ENCODE data around the gene CBX8. TPM values are rescaled to one million over a fixed set of nuclear protein-coding genes. Genes with fewer than 3 reads are reported as not detected.

The CBX8 gene
- total RNA-seq, 1 experiment from 2014 or later, result 11.1 TPM

DNA sequence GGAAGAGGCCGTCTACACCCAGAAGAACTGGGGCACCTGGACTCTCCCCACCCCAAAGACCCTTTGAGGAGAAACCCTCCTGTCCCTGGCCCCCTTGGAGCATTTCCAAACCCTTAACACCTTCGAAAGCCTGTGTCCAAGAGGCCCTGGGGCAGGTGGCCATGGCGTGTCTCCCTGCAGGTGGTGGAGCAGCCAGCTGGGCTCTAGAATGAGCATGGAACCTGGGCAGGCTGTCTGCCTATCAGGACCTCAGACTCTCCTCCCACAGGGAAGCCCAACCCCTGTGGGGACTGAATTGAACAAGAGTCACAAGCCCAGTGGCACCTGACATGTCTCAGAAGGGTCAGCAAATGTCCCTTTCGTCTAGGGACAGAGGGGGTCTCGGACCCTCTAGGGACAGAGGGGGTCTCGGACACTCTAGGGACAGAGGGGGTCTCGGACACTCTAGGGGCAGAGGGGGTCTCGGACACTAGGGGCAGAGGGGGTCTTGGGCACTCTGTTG is 33.9 kb upstream of the CBX8 start:
- Mint-ChIP-seq H3K27me3 (ENCODE audit: unreplicated experiment) (no peaks in the 10 kb centered on the region), H3K9me3 (ENCODE audit: low read depth, unreplicated experiment) (no peaks in the 10 kb centered on the region), H3K36me3 (ENCODE audit: insufficient read depth, unreplicated experiment) (peaks cover 46% of the 10 kb centered on the region), H3K4me3 (ENCODE audit: low read depth, unreplicated experiment) (no peak overlapping the region), H3K4me1 (ENCODE audit: low read depth, unreplicated experiment) (peaks cover 28% of the 10 kb centered on the region), H3K27ac (ENCODE audit: unreplicated experiment) (no peak overlapping the region)
- CTCF ChIA-PET, result interaction anchor here (1.3 kb wide), 1 partner anchor 9 kb away, joined by 4 read pairs; no protein-coding TSS in a partner anchor
- TF ChIP-seq, protein P1, sequence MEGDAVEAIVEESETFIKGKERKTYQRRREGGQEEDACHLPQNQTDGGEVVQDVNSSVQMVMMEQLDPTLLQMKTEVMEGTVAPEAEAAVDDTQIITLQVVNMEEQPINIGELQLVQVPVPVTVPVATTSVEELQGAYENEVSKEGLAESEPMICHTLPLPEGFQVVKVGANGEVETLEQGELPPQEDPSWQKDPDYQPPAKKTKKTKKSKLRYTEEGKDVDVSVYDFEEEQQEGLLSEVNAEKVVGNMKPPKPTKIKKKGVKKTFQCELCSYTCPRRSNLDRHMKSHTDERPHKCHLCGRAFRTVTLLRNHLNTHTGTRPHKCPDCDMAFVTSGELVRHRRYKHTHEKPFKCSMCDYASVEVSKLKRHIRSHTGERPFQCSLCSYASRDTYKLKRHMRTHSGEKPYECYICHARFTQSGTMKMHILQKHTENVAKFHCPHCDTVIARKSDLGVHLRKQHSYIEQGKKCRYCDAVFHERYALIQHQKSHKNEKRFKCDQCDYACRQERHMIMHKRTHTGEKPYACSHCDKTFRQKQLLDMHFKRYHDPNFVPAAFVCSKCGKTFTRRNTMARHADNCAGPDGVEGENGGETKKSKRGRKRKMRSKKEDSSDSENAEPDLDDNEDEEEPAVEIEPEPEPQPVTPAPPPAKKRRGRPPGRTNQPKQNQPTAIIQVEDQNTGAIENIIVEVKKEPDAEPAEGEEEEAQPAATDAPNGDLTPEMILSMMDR (IDR thresholded peaks at IDR 0.05; ENCODE audit: unreplicated experiment), result no peak
- no TSS peak for BruUV-seq (replicated peaks)
- DNase-seq, result no peak
- intact Hi-C loops (cut with micrococcal nuclease; ENCODE audit: unreplicated experiment), result no loop called here

DNA sequence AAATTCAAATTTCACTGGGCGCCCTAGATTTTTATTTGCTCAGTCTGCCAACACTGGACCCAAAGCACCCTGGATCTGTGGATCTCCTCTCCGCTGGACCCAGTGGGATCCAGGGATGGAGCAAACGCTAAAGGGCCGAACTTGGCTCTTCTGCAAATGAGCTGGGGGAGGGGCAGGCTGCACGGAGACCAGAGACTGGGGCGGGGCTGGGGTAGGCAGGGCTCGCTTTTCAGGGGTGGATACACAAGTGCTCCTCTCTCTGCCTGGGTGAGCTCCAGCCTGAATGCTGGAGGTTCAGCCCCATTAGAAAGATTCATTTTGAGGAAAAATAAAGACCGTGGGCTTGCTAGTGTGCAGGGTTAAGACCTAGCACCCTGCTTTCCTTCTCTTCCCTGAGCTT is 33.4 kb upstream of the CBX8 start:
- TF ChIP-seq, protein P1 (IDR thresholded peaks at IDR 0.05; ENCODE audit: unreplicated experiment), result no peak
- CTCF ChIA-PET, result interaction anchor here (1.3 kb wide), 1 partner anchor 10 kb away, joined by 4 read pairs; no protein-coding TSS in a partner anchor
- Mint-ChIP-seq H3K4me1 (ENCODE audit: low read depth, unreplicated experiment) (peaks cover 28% of the 10 kb centered on the region), H3K9me3 (ENCODE audit: low read depth, unreplicated experiment) (no peaks in the 10 kb centered on the region), H3K4me3 (ENCODE audit: low read depth, unreplicated experiment) (no peak overlapping the region), H3K27me3 (ENCODE audit: unreplicated experiment) (no peaks in the 10 kb centered on the region), H3K36me3 (ENCODE audit: insufficient read depth, unreplicated experiment) (peaks cover 41% of the 10 kb centered on the region), H3K27ac (ENCODE audit: unreplicated experiment) (no peak overlapping the region)
- no peak for DNase-seq
- intact Hi-C loops (cut with micrococcal nuclease; ENCODE audit: unreplicated experiment), result no loop called here
- no TSS peak for BruUV-seq (replicated peaks)

DNA sequence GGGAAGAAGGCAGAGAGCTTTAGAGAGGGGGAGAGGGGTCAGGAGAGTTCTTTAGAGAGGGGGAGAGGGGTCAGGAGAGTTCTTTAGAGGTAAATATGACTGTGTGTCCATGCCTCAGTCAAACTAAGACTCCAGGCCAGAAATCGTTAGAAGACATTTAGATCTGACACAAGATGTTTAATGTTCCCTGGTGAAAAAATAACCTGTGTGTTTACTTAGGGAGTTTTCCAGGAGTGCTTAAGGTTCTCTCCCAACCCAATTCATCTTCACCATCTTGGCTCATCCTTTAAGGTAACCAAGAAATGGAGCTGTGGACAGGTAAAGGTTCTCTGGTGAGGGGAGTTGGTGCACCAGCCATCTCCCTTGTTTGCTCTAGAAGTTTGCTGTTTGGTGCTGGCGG is 32.6 kb upstream of the CBX8 start:
- intact Hi-C loops (cut with micrococcal nuclease; ENCODE audit: unreplicated experiment), result no loop called here
- no TSS peak for BruUV-seq (replicated peaks)
- TF ChIP-seq, protein P1 (IDR thresholded peaks at IDR 0.05; ENCODE audit: unreplicated experiment), result no peak
- Mint-ChIP-seq H3K36me3 (ENCODE audit: insufficient read depth, unreplicated experiment) (peaks cover 35% of the 10 kb centered on the region), H3K4me1 (ENCODE audit: low read depth, unreplicated experiment) (peaks cover 21% of the 10 kb centered on the region), H3K4me3 (ENCODE audit: low read depth, unreplicated experiment) (no peak overlapping the region), H3K27me3 (ENCODE audit: unreplicated experiment) (no peaks in the 10 kb centered on the region), H3K27ac (ENCODE audit: unreplicated experiment) (no peak overlapping the region), H3K9me3 (ENCODE audit: low read depth, unreplicated experiment) (peaks cover 2% of the 10 kb centered on the region)
- no peak for DNase-seq
- CTCF ChIA-PET, result no interaction called here

DNA sequence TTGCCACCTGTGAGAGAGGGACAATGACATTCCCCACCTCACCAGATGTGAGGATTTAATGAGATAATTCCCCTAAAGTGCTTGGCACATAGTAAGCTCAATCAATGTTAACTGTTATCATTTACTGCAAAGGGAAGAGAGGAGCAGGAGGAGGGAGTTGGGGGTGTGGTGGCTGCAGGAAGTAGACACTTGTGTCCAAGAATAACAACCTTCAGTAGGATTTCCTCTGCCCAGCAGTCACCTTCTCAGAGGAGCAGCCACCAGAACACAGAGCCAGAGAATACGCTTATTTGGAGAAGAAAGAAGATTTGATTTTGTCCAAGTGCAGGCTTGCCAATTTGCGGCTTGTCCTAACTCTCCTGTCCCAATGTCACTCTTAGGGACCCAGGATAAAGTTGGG is 32.1 kb upstream of the CBX8 start:
- Mint-ChIP-seq H3K27me3 (ENCODE audit: unreplicated experiment) (no peaks in the 10 kb centered on the region), H3K9me3 (ENCODE audit: low read depth, unreplicated experiment) (peaks cover 3% of the 10 kb centered on the region), H3K4me3 (ENCODE audit: low read depth, unreplicated experiment) (no peak overlapping the region), H3K4me1 (ENCODE audit: low read depth, unreplicated experiment) (peaks cover 20% of the 10 kb centered on the region), H3K36me3 (ENCODE audit: insufficient read depth, unreplicated experiment) (peaks cover 33% of the 10 kb centered on the region), H3K27ac (ENCODE audit: unreplicated experiment) (no peak overlapping the region)
- no peak for DNase-seq
- intact Hi-C loops (cut with micrococcal nuclease; ENCODE audit: unreplicated experiment), result no loop called here
- CTCF ChIA-PET, result interaction anchor here (0.6 to 0.7 kb wide), 2 partner anchors 18 to 90 kb away, joined by 3 read pairs; no protein-coding TSS in a partner anchor
- no TSS peak for BruUV-seq (replicated peaks)
- TF ChIP-seq, protein P1 (IDR thresholded peaks at IDR 0.05; ENCODE audit: unreplicated experiment), result no peak
